ENCODE results near the gene BNC2.

The BNC2 gene

GRCh38 chr9:16387382-16387781, 483.1 kb downstream of the BNC2 start:
- DNase-seq, result no peak

- no peak for DNase-seq
Measured at GRCh38 chr9:16386827-16387077, 483.7 kb downstream of the BNC2 start.

- no peak for DNase-seq
Measured at GRCh38 chr9:16386007-16386826, 484.3 kb downstream of the BNC2 start.

- no peak for DNase-seq
Measured at GRCh38 chr9:16385590-16385989, 484.9 kb downstream of the BNC2 start.

GRCh38 chr9:16384993-16385392, 485.5 kb downstream of the BNC2 start:
- no peak for DNase-seq

- no peak for DNase-seq
Measured at GRCh38 chr9:16377311-16377710, 493.2 kb downstream of the BNC2 start.

GRCh38 chr9:16371306-16371705, 499.2 kb downstream of the BNC2 start:
- no peak for DNase-seq

GRCh38 chr9:16370647-16371046, 499.8 kb downstream of the BNC2 start:
- no peak for DNase-seq

GRCh38 chr9:16369427-16369826, 501.0 kb downstream of the BNC2 start:
- no peak for DNase-seq

- no peak for DNase-seq
Measured at GRCh38 chr9:16368237-16369087, 502.0 kb downstream of the BNC2 start.

- no peak for DNase-seq
Measured at GRCh38 chr9:16367605-16368231, 502.8 kb downstream of the BNC2 start.

GRCh38 chr9:16364347-16364746, 506.1 kb downstream of the BNC2 start:
- no peak for DNase-seq

GRCh38 chr9:16363916-16364315, 506.6 kb downstream of the BNC2 start:
- no peak for DNase-seq

- no peak for DNase-seq
Measured at GRCh38 chr9:16363073-16363781, 507.2 kb downstream of the BNC2 start.

- no peak for DNase-seq
Measured at GRCh38 chr9:16361939-16362338, 508.5 kb downstream of the BNC2 start.

GRCh38 chr9:16361118-16361517, 509.4 kb downstream of the BNC2 start:
- DNase-seq, result no peak

- no peak for DNase-seq
Measured at GRCh38 chr9:16360247-16360646, 510.2 kb downstream of the BNC2 start.

Measured in activated CD4-positive, CD25-positive, alpha-beta regulatory T cell treated with anti-CD3 and anti-CD28 coated beads, Interleukin-2, amount 50 U/mL, for 72 hours (primary cell).